ENCODE measurements around the gene CRADD. TPM values are rescaled to one million over a fixed set of nuclear protein-coding genes. Genes with fewer than 3 reads are reported as not detected.

Gene CRADD
- total RNA-seq, 1 experiment from 2014 or later = 7.6 TPM

DNA sequence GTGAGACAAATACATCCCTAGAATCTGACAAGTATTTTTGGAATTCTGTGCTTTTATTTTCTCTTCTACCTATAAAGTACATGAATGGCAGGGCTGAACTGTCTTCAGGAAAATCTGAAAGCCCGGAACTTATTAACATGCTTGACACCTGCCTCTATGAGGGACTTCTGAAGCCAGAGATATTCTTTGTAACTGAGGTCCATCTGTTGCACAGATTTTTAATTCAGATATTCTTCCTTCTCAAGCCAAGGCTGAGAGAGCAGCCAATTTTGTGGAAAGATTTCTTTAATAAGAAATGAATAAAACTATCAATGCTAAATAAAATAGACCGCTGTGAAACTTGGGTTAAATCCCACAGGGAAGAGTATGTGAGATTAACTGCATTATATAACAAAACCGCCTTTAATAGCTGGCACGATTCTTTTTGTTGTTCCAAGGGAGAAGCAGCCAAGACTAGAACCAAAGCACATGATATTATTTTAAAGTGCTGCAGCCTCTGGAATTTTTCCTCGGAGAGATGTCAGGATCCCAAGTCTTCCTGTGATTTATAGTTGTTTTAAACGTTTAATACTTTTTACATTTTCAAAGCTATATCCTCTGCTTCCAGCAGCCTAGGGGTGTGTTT lies 148.9 kb downstream of the CRADD start:
- no peaks in the 10 kb centered on the region for H3K79me2 ChIP-seq (ENCODE audit: insufficient read depth, low read length)
- Mint-ChIP-seq H3K36me3 (ENCODE audit: insufficient read depth in 1 of 3, low read depth in 3 of 3) (peaks cover 0 to 1% (median 0%) of the 10 kb centered on the region in 3 experiments; a peak in 2 of 7 replicates), H3K9me3 (no peaks in the 10 kb centered on the region), H3K4me1 (peaks cover 5 to 6% of the 10 kb centered on the region in 2 experiments), H3K27me3 (ENCODE audit: low read depth) (no peaks in the 10 kb centered on the region; the same call in 1 of the 2 replicates), H3K4me3 (no peak overlapping the region), H3K27ac (no peak overlapping the region; a peak in 1 of 7 replicates)
- no peak overlapping the region for H4K5ac ChIP-seq (ENCODE audit: insufficient read length, low read depth, low read length)
- no peak overlapping the region for H2BK120ac ChIP-seq (ENCODE audit: low read depth, low read length, poor library complexity, severe bottlenecking)
- H3K56ac ChIP-seq (ENCODE audit: insufficient read length, low read depth, low read length) = no peak overlapping the region
- DNase-seq = no peak
- no peak overlapping the region for H3K14ac ChIP-seq (ENCODE audit: insufficient read depth, low read length)
- H3T11ph ChIP-seq (ENCODE audit: low read length) = no peak overlapping the region
- no peak overlapping the region for H3K18ac ChIP-seq (ENCODE audit: insufficient read length, low read depth, low read length)
- H2AFZ ChIP-seq (ENCODE audit: low read length) = no peak overlapping the region
- peaks cover 4% of the 10 kb centered on the region; the same call in 1 of the 2 replicates for H3K4me1 ChIP-seq (ENCODE audit: insufficient read depth, low read length)
- no peak overlapping the region for H3K4me2 ChIP-seq (ENCODE audit: insufficient read depth, insufficient read length, low read length)
- no peaks in the 10 kb centered on the region for H3K23me2 ChIP-seq (ENCODE audit: insufficient read length, low read depth, low read length, poor library complexity, severe bottlenecking)
- H3K27me3 ChIP-seq (ENCODE audit: insufficient read depth, low read length) = 0 out of 2 replicates have a peak, but pooled peaks cover 4% of the 10 kb centered on the region
- H3K27ac ChIP-seq (ENCODE audit: insufficient read length, low read depth, low read length) = no peak overlapping the region
- WGBS (ENCODE audit: extremely low coverage, insufficient read length, low lambda C conversion rate) = no CpG with 5 or more reads among the region's 6 CpGs
- no peak overlapping the region for H3K4ac ChIP-seq (ENCODE audit: low read depth, low read length)
- TF ChIP-seq, protein P1, sequence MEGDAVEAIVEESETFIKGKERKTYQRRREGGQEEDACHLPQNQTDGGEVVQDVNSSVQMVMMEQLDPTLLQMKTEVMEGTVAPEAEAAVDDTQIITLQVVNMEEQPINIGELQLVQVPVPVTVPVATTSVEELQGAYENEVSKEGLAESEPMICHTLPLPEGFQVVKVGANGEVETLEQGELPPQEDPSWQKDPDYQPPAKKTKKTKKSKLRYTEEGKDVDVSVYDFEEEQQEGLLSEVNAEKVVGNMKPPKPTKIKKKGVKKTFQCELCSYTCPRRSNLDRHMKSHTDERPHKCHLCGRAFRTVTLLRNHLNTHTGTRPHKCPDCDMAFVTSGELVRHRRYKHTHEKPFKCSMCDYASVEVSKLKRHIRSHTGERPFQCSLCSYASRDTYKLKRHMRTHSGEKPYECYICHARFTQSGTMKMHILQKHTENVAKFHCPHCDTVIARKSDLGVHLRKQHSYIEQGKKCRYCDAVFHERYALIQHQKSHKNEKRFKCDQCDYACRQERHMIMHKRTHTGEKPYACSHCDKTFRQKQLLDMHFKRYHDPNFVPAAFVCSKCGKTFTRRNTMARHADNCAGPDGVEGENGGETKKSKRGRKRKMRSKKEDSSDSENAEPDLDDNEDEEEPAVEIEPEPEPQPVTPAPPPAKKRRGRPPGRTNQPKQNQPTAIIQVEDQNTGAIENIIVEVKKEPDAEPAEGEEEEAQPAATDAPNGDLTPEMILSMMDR (conservative IDR thresholded peaks at IDR 0.05) = no peak
- no peak overlapping the region for H3K23ac ChIP-seq (ENCODE audit: insufficient read length, low read depth, low read length)
- H2BK5ac ChIP-seq (ENCODE audit: insufficient read length, low read length) = no peak overlapping the region
- no peak overlapping the region for H4K91ac ChIP-seq (ENCODE audit: insufficient read length, low read depth, low read length)
- H2BK15ac ChIP-seq (ENCODE audit: low read depth, low read length) = no peak overlapping the region
- no peaks in the 10 kb centered on the region for H4K20me1 ChIP-seq (ENCODE audit: control insufficient read depth, insufficient read depth, insufficient read length)
- no peak overlapping the region for H4K8ac ChIP-seq (replicated peaks; ENCODE audit: insufficient read length, low read depth, low read length)
- H2BK12ac ChIP-seq (ENCODE audit: insufficient read length, low read depth, low read length) = no peak overlapping the region
- no peak overlapping the region for H2AK5ac ChIP-seq (ENCODE audit: insufficient read length, low read length)
- H3K79me1 ChIP-seq (ENCODE audit: insufficient read depth, low read depth, low read length, poor library complexity, severe bottlenecking) = no peaks in the 10 kb centered on the region
- H3K9ac ChIP-seq (ENCODE audit: extremely low read depth, insufficient read length, low read length) = no peak overlapping the region
- no peak overlapping the region for H2BK20ac ChIP-seq (ENCODE audit: low read depth, low read length, poor library complexity, severe bottlenecking)
- no peaks in the 10 kb centered on the region for H3K9me3 ChIP-seq (ENCODE audit: control insufficient read depth, low read depth, low read length)

Data from H9 (cell line).